Measurements from ENCODE around the gene CFAP57.

- TF ChIP-seq USF2 (IDR thresholded peaks at IDR 0.05; ENCODE audit: low read depth, low read length) (no peak), CTCF (conservative IDR thresholded peaks at IDR 0.05; ENCODE audit: low read depth, low read length) (no peak), POLR2A (IDR thresholded peaks at IDR 0.05; ENCODE audit: low read depth, low read length) (no peak), CEBPB (IDR thresholded peaks at IDR 0.05; ENCODE audit: low read depth, low read length) (no peak), RCOR1 (IDR thresholded peaks at IDR 0.05; ENCODE audit: insufficient replicate concordance, low read length) (no peak)
Observed at GRCh38 chr1:43235451-43236121, 63.5 kb downstream of the CFAP57 start.

Measured in IMR-90 (cell line).